IMR-90 (cell line): ENCODE measurements around the gene LEUTX.

Source experiments
- POLR2A ChIP-seq: IDR thresholded peaks from 2 replicates; pipeline ENCODE4 v1.6.1; 2012; ENCODE audit warnings: mild to moderate bottlenecking, low read depth, low read length
- RAD21 ChIP-seq: IDR thresholded peaks from 2 replicates; pipeline ENCODE4 v1.6.1; 2012; ENCODE audit warnings: low read length, improper control_type of control experiment
- TF ChIP-seq, protein P1 (sequence below): conservative IDR thresholded peaks from 2 replicates; pipeline ENCODE4 v1.5.1; 2012; ENCODE audit warnings: mild to moderate bottlenecking, low read depth, low read length, improper control_type of control experiment

DNA sequence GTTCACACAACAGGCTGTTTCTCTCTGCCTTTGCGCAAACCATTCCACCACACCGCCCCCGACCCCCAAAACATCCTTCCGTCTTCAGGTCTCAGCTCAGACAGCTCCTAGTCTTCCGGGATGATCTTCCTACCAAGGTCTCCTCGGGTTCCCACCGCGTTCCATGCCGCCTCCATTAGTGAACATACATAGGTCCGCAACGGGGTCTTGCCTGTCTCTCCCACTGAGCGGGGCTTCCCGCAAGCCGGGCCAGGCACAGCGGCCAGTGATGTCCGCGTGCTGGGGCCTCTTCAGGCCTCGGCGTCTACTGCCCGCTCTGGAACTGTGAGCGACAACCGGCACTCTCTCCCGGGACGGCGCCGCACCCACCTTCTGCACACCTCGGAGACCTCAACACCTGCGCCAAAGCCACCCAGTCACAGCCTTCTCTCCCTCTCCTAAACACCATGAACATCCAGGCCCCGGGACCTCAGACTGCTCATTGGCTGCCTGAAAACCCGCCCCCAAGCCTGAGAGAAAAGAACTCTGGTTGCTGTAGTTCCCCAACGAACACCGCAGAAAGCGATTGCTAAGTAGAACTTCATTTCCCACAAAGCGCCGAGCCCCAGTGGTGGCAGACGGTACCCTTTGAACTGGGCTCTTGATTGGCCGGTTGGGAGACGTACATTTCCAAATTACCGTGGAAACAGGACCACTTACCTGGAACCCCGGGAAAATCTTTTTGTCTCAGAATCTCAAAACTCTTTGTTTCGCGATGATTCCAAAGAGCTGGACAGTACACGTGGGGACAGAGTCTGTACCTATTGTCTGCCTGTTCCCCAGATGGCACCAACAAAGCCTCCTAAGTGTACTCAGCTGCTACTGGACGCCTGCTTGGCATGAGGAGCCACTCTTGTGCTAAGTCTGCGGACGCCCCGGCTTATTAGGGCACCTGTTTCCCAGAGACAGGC, 45.8 kb downstream of the LEUTX start:
- no peak for TF ChIP-seq RAD21
- peak; percentile 33; the same call in 1 of the 2 replicates for TF ChIP-seq POLR2A
- TF ChIP-seq, protein P1, sequence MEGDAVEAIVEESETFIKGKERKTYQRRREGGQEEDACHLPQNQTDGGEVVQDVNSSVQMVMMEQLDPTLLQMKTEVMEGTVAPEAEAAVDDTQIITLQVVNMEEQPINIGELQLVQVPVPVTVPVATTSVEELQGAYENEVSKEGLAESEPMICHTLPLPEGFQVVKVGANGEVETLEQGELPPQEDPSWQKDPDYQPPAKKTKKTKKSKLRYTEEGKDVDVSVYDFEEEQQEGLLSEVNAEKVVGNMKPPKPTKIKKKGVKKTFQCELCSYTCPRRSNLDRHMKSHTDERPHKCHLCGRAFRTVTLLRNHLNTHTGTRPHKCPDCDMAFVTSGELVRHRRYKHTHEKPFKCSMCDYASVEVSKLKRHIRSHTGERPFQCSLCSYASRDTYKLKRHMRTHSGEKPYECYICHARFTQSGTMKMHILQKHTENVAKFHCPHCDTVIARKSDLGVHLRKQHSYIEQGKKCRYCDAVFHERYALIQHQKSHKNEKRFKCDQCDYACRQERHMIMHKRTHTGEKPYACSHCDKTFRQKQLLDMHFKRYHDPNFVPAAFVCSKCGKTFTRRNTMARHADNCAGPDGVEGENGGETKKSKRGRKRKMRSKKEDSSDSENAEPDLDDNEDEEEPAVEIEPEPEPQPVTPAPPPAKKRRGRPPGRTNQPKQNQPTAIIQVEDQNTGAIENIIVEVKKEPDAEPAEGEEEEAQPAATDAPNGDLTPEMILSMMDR: no peak
